GM12878 (cell line): ENCODE measurements around the gene SLMAP.

Experiments used
- JUND ChIP-seq: IDR thresholded peaks from 2 replicates; pipeline ENCODE4 v1.6.1; 2012; ENCODE audit warnings: low read depth, mild to moderate bottlenecking, low read length, improper control_type of control experiment, moderate library complexity
- KDM1A ChIP-seq: fragments of 200-600 bp; sonication (generic); IDR thresholded peaks from 2 replicates; pipeline ENCODE4 v1.6.1; 2016; ENCODE audit warnings: borderline replicate concordance
- MTA2 ChIP-seq: fragments of 450-650 bp; IDR thresholded peaks from 2 replicates; pipeline ENCODE4 v1.6.1; 2016; ENCODE audit warnings: low read depth, mild to moderate bottlenecking, moderate library complexity
- NR2C2 ChIP-seq: IDR thresholded peaks from 2 replicates; pipeline ENCODE4 v1.6.1; 2011; ENCODE audit warnings: borderline replicate concordance, low read depth; ENCODE audit not compliant: control insufficient read depth, insufficient read length
- POLR2A ChIP-seq: IDR thresholded peaks from 2 replicates; pipeline ENCODE4 v1.6.1; 2011; ENCODE audit warnings: low read depth, mild to moderate bottlenecking, low read length
- SIN3A ChIP-seq: IDR thresholded peaks from 2 replicates; pipeline ENCODE4 v1.6.1; 2012; ENCODE audit warnings: low read depth, low read length, improper control_type of control experiment
- SMAD1 ChIP-seq: fragments of 450-650 bp; IDR thresholded peaks from 2 replicates; pipeline ENCODE4 v1.6.1; 2018; ENCODE audit warnings: mild to moderate bottlenecking, low read depth; ENCODE audit not compliant: partially characterized antibody
- TF ChIP-seq, protein P1 (sequence below), 3 experiments: IDR thresholded peaks in 2 of 3; conservative IDR thresholded peaks in 1 of 3; 2 replicates each; pipeline ENCODE4 v1.5.1; 2011; ENCODE audit warnings: low read depth in 3 of 3, low read length in 3 of 3, mild to moderate bottlenecking in 3 of 3, control low read depth in 2 of 3, moderate library complexity in 2 of 3, inconsistent platforms in 1 of 3, mixed read lengths in 1 of 3; ENCODE audit not compliant: control insufficient read depth in 2 of 3, insufficient read depth in 1 of 3; ENCODE audit errors: extremely low read depth in 1 of 3
- TF ChIP-seq, protein P2 (sequence below): IDR thresholded peaks from 2 replicates; pipeline ENCODE4 v1.6.1; 2012; ENCODE audit warnings: low read depth, low read length, improper control_type of control experiment
- TF ChIP-seq, protein P3 (sequence below): fragments of 450-650 bp; IDR thresholded peaks from 2 replicates; pipeline ENCODE4 v1.6.1; 2016; ENCODE audit warnings: mild to moderate bottlenecking, moderate library complexity, borderline replicate concordance

- TF ChIP-seq, protein P1, sequence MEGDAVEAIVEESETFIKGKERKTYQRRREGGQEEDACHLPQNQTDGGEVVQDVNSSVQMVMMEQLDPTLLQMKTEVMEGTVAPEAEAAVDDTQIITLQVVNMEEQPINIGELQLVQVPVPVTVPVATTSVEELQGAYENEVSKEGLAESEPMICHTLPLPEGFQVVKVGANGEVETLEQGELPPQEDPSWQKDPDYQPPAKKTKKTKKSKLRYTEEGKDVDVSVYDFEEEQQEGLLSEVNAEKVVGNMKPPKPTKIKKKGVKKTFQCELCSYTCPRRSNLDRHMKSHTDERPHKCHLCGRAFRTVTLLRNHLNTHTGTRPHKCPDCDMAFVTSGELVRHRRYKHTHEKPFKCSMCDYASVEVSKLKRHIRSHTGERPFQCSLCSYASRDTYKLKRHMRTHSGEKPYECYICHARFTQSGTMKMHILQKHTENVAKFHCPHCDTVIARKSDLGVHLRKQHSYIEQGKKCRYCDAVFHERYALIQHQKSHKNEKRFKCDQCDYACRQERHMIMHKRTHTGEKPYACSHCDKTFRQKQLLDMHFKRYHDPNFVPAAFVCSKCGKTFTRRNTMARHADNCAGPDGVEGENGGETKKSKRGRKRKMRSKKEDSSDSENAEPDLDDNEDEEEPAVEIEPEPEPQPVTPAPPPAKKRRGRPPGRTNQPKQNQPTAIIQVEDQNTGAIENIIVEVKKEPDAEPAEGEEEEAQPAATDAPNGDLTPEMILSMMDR (IDR thresholded peaks at IDR 0.05 in 2 of 3, conservative IDR thresholded peaks at IDR 0.05 in 1 of 3; ENCODE audit: control insufficient read depth in 2 of 3, extremely low read depth in 1 of 3, insufficient read depth in 1 of 3, low read depth in 3 of 3, low read length in 3 of 3): no peak
- no peak for TF ChIP-seq NR2C2
- TF ChIP-seq, protein P2, sequence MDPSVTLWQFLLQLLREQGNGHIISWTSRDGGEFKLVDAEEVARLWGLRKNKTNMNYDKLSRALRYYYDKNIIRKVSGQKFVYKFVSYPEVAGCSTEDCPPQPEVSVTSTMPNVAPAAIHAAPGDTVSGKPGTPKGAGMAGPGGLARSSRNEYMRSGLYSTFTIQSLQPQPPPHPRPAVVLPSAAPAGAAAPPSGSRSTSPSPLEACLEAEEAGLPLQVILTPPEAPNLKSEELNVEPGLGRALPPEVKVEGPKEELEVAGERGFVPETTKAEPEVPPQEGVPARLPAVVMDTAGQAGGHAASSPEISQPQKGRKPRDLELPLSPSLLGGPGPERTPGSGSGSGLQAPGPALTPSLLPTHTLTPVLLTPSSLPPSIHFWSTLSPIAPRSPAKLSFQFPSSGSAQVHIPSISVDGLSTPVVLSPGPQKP: no peak
- no peak for TF ChIP-seq SIN3A
- TF ChIP-seq, protein P3, sequence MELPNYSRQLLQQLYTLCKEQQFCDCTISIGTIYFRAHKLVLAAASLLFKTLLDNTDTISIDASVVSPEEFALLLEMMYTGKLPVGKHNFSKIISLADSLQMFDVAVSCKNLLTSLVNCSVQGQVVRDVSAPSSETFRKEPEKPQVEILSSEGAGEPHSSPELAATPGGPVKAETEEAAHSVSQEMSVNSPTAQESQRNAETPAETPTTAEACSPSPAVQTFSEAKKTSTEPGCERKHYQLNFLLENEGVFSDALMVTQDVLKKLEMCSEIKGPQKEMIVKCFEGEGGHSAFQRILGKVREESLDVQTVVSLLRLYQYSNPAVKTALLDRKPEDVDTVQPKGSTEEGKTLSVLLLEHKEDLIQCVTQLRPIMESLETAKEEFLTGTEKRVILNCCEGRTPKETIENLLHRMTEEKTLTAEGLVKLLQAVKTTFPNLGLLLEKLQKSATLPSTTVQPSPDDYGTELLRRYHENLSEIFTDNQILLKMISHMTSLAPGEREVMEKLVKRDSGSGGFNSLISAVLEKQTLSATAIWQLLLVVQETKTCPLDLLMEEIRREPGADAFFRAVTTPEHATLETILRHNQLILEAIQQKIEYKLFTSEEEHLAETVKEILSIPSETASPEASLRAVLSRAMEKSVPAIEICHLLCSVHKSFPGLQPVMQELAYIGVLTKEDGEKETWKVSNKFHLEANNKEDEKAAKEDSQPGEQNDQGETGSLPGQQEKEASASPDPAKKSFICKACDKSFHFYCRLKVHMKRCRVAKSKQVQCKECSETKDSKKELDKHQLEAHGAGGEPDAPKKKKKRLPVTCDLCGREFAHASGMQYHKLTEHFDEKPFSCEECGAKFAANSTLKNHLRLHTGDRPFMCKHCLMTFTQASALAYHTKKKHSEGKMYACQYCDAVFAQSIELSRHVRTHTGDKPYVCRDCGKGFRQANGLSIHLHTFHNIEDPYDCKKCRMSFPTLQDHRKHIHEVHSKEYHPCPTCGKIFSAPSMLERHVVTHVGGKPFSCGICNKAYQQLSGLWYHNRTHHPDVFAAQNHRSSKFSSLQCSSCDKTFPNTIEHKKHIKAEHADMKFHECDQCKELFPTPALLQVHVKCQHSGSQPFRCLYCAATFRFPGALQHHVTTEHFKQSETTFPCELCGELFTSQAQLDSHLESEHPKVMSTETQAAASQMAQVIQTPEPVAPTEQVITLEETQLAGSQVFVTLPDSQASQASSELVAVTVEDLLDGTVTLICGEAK: no peak
- no peak for TF ChIP-seq SMAD1
- no peak for TF ChIP-seq KDM1A
- TF ChIP-seq JUND: no peak
- TF ChIP-seq POLR2A: no peak
- no peak for TF ChIP-seq MTA2
Observed at GRCh38 chr3:57863380-57863779, 107.3 kb downstream of the SLMAP start.
